Gastroesophageal sphincter (tissue), 3 donors: ENCODE data around the gene ALKBH5.

Source experiments
- CTCF ChIP-seq, 4 experiments: fragments of 200-600 bp in 2 of 4; fragments of 450-650 bp in 2 of 4; sonication (generic) in 1 of 4; IDR thresholded peaks; one replicate each; pipeline ENCODE4 v1.5.1; 2017 to 2019; ENCODE audit warnings: antibody characterized with exemption in 4 of 4, mild to moderate bottlenecking in 2 of 4, moderate library complexity in 2 of 4
- POLR2A ChIP-seq, 2 donors: fragments of 450-650 bp; IDR thresholded peaks; one replicate each; pipeline ENCODE4 v1.6.1; 2017; ENCODE audit warnings: antibody characterized with exemption in 2 of 2, mild to moderate bottlenecking in 2 of 2, moderate library complexity in 1 of 2
- POLR2AphosphoS5 ChIP-seq: sonication (generic); formaldehyde crosslinking; IDR thresholded peaks from one replicate; pipeline ENCODE4 v1.6.1; 2017; ENCODE audit warnings: antibody characterized with exemption

- TF ChIP-seq CTCF (IDR thresholded peaks at IDR 0.05) (no peak), POLR2A (IDR thresholded peaks at IDR 0.05) (no peak), POLR2AphosphoS5 (no peak)
These were observed 69.7 kb downstream of the ALKBH5 start for GRCh38 chr17:18253187-18253884.
